Erythroblast (primary cell): ENCODE data around the gene CAMKMT.

ENCODE experiments used
- GATA1 ChIP-seq: IDR thresholded peaks from 2 replicates; pipeline ENCODE4 v1.6.1; 2011; ENCODE audit warnings: low read depth, mild to moderate bottlenecking, control low read depth, low read length, moderate library complexity
- POLR2A ChIP-seq: IDR thresholded peaks from 2 replicates; pipeline ENCODE4 v1.6.1; 2011; ENCODE audit warnings: mild to moderate bottlenecking, low read length

GRCh38 chr2:44723921-44724320 lies 362.2 kb downstream of the CAMKMT start:
- TF ChIP-seq POLR2A, result no peak
- no peak for TF ChIP-seq GATA1
